ENCODE data around the gene CLDN6.

Gene CLDN6

GRCh38 chr16:3062553-3062952 is 44.6 kb upstream of the CLDN6 start:
- DNase-seq (ENCODE audit: extremely low spot score) = no peak
- ChIA-PET POLR2A (no interaction called here), CTCF (interaction anchor here (1.0 to 5.8 kb wide), 6 partner anchors 32 to 67 kb away, joined by 3 to 43 read pairs (median 3); no protein-coding TSS in a partner anchor)
- TF ChIP-seq CTCF (IDR thresholded peaks at IDR 0.05; ENCODE audit: control extremely low read depth, extremely low read depth, low read depth, missing control alignments) = no peak

GRCh38 chr16:3060339-3061127 is 42.5 kb upstream of the CLDN6 start:
- CTCF ChIA-PET = interaction anchor here (1.1 to 4.4 kb wide), 13 partner anchors 9 to 112 kb away, joined by 3 to 119 read pairs (median 10); partner anchors contain the start of genes ZNF205, ZNF213 and ZSCAN10
- POLR2A ChIA-PET = no interaction called here
- no peak for DNase-seq (ENCODE audit: extremely low spot score)
- TF ChIP-seq CTCF (IDR thresholded peaks at IDR 0.05; ENCODE audit: control extremely low read depth, extremely low read depth, low read depth, missing control alignments) = no peak

GRCh38 chr16:3059723-3060242 is 41.8 kb upstream of the CLDN6 start:
- DNase-seq (ENCODE audit: extremely low spot score) = no peak
- ChIA-PET CTCF (interaction anchor here (0.7 to 4.4 kb wide), 22 partner anchors 9 to 341 kb away, joined by 3 to 119 read pairs (median 6); partner anchors contain the start of genes HCFC1R1, THOC6, ZNF174 and ZNF205), POLR2A (no interaction called here)
- TF ChIP-seq CTCF (IDR thresholded peaks at IDR 0.05; ENCODE audit: control extremely low read depth, extremely low read depth, low read depth, missing control alignments) = no peak

- TF ChIP-seq CTCF (IDR thresholded peaks at IDR 0.05; ENCODE audit: control extremely low read depth, extremely low read depth, low read depth, missing control alignments) = peak; percentile 93
- ChIA-PET POLR2A (interaction anchor here (1.0 kb wide), 1 partner anchor 30 kb away, joined by 3 read pairs; no protein-coding TSS in a partner anchor), CTCF (interaction anchor here (0.7 to 4.4 kb wide), 43 partner anchors 10 to 1195 kb away, joined by 3 to 119 read pairs (median 5); partner anchors contain the start of genes HCFC1R1, THOC6, ZNF174 and ZNF205)
- peak; percentile 95 for DNase-seq (ENCODE audit: extremely low spot score)
Observed at GRCh38 chr16:3059041-3059722, 41.2 kb upstream of the CLDN6 start.

GRCh38 chr16:3058139-3059030 is 40.4 kb upstream of the CLDN6 start:
- TF ChIP-seq CTCF (IDR thresholded peaks at IDR 0.05; ENCODE audit: control extremely low read depth, extremely low read depth, low read depth, missing control alignments) = peak; percentile 59
- CTCF ChIA-PET = interaction anchor here (0.6 to 4.4 kb wide), 37 partner anchors 10 to 1195 kb away, joined by 3 to 119 read pairs (median 5); partner anchors contain the start of genes HCFC1R1, PAQR4, THOC6 and ZNF174
- POLR2A ChIA-PET = interaction anchor here (0.5 to 1.0 kb wide), 3 partner anchors 9 to 30 kb away, joined by 3 to 6 read pairs (median 3); no protein-coding TSS in a partner anchor
- peak; percentile 73 for DNase-seq (ENCODE audit: extremely low spot score)

Measured in GM10248 (cell line).